ENCODE results near the gene TMTC1.
"Not testable (repeated sequence)": the region's sequence is repeated elsewhere in the genome, so short reads cannot be mapped to it uniquely, and the experiment has no call there.

Gene TMTC1

DNA sequence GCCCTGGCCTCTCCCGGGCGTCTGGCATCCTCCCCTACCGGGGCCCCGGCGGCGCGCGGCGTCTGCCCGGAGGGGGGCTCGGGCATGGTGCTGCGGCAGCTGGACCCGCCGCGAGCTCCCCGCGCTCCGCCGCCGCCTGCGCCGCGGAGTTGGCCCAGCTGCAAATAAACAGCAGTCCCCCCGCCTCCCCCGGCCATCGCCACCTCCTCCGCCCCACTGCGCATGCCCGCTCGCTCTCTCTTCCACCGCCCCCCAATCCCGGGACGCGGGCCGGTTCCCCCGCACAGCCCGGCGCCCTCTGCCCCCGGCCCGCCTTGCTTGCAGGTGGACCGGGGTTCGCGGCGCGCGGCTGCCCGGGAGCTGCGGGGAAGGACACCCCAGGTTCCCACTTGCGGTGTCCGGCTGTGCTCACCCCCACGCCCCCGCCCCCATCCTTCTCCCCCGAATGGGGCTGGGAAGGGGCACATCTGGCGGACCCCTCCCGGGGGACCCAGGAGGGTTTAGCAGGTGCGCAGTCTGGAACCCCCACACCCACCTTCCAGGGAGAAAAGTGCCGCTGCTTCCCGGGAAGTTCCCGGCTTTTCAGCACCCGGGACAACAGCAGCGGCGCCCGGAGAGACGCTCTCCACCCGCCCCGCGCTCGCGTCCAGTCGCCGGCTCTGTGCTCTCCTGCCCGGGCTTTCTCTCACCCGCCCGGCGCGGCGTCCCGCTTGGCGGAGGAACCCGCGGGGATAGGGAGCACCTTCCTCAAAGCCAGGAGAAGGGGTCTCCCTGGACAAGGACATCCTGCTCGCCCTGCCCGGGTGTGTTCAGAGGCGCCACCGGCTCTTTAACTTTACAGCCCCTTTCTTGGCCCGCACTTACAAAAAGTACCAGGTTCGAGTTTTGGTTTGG lies at the start of gene TMTC1:
Gene TMTC1, minus strand, starts transcription at position 170 of the 894 bp plus-strand sequence. CDS start 191 bp downstream, outside the sequence.
- no peak for DNase-seq (ENCODE audit: low read depth)

DNA sequence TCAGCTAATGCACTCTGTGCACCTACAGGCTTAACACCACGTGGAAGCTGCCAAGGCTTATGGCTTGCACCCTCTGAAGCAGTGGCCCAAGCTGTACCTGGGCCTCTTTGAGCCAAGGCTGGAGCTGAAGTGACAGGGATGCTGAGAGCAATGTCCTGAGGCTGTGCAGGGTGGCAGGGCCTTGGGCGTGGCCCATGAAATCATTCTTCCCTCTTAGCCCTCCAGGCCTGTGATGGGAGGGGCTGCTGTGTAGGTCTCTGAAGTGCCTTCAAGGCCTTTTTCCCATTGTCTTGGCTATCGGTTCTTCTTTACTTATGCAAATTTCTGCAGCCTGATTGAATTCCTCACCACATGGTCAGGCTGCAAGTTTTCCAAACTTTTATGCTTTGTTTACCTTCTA lies 47.4 kb upstream of the TMTC1 start:
- DNase-seq (ENCODE audit: low read depth) = no peak

DNA sequence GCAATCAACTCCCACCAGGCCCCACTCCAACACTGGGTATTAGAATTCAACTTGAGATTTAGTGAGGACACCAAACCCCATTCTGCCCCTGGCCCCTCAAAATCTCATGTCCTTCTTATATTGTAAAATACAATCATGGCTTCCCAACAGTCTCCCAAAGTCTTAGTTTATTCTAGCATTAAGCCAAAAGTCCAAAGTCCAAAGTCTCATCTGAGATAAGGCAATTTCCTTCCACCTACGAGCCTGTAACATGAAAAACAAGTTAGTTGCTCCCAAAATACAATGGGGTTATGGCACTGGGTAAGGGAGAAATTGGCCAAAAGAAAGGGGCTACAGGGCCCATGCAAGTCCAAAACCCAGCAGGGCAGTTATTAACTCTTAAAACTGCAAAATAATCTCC lies 46.6 kb upstream of the TMTC1 start:
- no peak for DNase-seq (ENCODE audit: low read depth)

DNA sequence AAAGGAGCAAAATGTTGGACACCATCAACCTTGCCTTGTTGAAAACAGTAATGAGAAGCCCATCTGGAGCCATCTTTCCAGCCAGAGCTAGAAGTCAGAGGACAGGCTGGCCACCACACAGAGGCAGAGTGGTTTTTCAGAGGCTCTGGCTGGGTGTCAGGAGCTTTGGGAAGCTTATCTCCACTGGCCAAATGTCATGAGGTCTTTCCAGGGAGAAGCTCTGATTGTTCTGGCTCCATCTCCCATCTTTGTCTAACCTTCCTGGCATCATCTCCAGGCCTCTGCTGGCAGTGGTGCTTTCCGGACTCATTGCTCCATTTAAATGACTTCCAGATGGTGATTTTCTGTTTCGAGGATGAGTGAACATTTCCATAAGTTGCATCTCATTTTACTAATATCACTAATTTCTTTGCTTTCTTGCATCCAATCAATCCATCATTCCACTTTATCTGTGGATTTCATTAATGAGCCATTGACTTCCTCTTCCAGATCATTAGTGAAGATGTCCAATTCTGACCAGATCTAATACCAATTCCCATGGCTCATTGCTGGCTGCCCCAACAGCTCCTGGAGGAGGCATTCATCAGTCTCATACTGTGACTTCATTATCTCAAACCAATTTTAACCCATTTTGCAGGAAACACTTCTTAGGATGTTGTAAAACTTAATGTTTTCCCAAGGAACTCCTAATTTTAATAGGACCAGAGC lies 35.3 kb upstream of the TMTC1 start:
- no peak for DNase-seq (ENCODE audit: low read depth)

DNA sequence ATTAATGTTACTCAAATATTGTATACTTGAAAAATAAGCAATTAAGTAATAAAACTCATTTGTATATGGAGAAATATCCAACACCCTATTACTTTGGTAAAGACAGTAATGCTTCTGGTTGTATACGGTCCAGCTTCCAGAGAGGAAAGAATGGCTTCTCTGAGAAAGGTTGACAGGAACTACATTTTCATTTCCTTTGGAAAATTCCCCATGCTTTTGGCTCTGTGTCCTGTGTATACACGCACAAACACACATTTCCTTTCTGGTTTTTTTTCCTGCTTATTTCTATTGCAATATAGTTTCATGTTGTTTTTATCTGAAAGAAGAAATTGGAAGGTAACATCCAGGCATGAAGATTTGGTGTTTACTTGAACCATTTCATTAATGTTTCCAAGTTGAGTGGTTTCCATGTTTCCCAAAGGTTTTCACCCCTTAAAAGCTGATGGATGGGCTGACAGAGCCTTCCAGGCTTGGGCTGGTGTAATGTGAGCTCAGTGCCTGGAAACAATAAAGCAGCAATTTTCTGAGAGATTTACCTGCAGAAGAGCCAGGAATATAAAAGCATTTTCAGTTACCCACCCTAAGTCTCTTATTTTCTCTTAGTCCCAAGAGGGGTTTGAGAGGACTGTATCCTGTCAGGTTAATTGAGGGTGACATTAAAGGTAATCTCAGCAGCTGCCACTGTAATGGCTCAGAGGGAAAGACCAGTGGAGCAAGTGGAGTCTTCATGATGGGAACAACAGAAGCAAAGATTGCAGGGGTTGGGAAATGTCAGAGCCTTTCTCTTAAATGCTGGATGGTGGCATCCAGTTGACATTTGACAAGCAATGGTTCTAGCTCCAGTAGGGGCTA lies 33.4 kb upstream of the TMTC1 start:
- no peak for DNase-seq (ENCODE audit: low read depth)

DNA sequence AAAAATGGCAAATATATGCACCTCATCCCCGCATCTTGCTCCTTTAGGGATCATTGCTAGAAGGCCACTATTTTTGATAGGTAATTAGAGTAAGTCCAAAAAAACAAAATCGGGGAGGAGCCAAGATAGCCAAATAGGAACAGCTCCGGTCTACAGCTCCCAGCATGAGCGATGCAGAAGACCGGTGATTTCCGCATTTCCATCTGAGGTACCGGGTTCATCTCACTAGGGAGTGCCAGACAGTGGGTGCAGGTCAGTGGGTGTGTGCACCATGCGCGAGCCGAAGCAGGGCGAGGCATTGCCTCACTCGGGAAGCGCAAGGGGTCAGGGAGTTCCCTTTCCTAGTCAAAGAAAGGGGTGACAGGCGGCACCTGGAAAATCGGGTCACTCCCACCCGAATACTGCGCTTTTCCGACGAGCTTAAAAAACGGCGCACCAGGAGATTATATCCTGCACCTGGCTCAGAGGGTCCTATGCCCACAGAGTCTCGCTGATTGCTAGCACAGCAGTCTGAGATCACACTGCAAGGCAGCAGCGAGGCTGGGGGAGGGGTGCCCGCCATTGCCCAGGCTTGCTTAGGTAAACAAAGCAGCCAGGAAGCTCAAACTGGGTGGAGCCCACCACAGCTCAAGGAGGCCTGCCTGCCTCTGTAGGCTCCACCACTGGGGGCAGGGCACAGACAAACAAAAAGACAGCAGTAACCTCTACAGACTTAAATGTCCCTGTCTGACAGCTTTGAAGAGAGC lies 26.0 kb upstream of the TMTC1 start:
- not testable (repeated sequence) for DNase-seq (ENCODE audit: low read depth)

DNA sequence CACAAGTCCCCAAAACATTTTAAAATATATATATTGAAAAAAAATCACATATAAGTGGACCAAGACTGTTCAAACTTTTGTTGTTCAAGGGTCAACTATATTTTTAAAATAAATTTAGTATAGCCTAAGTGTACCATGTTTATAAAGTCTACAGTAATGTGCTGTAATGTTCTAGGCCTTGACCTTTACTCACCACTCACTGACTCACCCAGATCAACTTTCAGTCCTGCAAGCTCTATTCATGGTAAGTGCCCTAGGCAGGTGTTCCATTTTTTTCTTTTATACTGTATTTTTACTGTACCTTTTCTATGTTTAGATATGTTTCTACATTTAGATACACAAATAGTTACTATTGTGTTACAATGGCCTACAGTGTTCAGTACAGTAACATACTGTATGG lies 23.4 kb upstream of the TMTC1 start:
- DNase-seq (ENCODE audit: low read depth) = no peak

DNA sequence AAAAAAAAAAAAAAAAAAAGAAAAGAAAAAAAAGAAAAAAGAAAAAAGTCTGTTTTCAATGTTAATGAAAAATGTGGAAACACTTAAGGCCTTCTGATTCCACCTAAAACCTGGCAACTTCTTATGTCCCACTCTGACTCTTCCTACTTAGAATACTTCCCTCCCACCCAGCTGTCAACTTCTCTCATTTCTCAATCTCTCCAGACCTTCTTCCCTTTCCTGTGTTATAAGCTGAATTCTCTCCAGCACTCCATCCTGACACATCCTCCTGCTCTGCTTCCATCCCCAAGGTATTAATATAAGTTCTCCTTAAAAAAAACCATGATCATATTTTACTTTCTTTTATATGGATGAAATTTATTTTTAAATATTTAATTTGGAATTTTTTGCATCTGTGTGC lies 20.3 kb upstream of the TMTC1 start:
- DNase-seq (ENCODE audit: low read depth) = no peak

DNA sequence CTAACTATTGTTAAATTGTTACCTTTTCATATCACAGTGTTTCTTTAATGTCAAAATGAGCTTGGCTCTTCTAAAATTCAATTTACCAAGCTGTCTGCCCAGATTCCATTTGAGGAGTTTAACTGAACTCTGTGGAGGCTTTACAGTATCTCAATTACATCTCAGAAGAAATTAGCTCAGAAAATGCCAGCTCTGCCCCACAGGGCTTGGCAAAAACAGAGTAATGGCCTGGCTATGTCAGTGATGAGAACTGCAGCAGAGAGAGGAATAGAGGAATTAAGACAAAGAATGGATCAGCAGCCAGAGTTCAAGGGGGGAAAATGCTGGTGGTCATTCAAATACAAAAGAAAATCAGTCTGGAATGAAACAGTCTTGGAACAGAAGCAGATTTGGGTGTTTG lies 15.8 kb upstream of the TMTC1 start:
- no peak for DNase-seq (ENCODE audit: low read depth)

DNA sequence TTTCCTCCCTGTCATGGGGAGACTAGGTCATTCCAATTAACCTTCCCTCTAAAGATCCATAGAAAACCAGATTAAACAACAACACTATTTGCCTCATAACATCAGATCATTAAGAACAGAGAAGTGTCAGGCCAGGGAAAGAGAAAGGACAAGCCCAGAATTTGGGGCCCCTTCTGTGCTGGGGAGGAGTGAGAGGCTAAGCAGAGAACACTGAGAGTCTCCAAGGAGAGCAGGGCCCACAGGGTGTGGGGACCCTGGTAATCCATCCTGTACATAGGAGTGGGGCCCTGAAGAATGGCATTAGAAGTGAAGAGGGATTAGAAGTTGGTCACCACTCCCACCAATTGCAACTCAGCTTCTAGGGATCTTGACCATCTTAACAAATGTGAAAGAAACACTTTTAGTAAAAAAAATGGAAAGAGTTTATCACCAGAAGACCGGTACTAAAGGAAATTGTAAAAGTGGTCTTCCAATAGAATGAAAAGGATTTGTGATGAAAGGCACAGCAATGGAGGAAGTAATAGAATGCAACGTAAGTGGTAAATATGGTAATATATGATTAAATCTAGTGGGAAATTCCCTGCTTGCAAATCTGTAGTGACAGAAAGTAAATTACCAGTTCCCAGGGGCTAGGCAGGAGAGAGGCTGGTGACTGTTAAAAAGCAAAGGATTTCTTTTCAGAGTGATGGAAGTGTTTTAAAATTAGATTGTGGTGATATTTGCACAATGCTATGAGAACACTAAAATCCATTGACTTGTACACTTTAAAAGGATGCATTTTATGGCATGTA lies 14.0 kb upstream of the TMTC1 start:
- no peak for DNase-seq (ENCODE audit: low read depth)

DNA sequence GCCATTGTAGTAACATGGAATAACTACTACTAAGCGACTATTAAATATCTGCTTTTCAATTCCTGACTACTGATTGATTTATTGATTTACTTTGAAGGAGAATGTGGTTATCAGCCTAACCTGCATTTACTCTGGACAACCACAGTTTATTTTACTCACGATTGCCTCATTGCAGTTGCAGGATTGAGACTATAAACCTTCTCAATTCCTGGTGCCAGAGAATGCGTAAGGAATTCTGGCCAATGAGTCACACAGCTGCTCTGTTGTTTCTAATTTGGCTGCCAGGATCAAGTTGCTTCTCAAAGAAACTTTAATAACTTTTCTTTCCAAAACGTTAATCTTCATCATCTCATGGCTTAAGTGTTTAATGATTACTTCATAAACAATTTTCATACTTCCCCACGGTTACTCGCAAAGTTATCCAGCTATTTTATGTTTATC lies 13.1 kb upstream of the TMTC1 start:
- DNase-seq (ENCODE audit: low read depth) = no peak

DNA sequence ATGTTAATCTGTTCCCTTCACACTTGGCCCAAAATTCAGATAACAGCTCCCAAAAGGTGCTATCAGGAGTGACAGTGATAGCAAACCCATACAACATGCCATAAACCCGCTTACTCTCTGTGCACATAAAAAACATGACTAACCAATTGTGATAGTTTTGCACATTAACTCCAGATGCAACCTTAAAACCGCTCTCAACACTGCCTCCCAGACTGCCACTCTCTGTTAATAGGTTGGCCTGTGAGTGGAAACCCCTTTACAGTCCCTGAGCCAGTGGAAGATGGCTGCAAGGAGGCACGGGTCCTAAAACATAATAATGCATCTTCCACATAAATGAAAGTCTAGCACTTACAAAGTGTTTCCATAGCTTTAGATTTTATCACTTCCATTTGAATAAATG lies 12.0 kb upstream of the TMTC1 start:
- DNase-seq (ENCODE audit: low read depth) = no peak

DNA sequence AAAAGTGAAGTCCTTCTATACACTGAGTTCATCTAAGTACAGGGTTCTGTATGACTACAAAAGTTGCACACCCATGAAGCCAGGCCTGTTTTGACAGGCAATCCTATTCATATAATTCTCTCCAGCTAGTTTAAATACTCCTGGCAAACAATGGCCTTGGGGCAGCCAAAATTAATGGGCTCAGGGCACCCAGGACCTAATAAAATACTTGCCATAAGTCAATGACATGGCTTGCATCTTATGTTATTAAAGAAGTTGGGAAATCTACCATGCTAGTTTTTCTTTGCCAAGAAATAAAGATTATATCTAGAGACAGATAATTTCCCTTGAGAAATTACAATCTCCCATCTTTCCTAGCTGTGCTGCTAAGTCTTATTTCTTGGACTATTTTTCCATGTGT lies 11.1 kb upstream of the TMTC1 start:
- DNase-seq (ENCODE audit: low read depth) = no peak

DNA sequence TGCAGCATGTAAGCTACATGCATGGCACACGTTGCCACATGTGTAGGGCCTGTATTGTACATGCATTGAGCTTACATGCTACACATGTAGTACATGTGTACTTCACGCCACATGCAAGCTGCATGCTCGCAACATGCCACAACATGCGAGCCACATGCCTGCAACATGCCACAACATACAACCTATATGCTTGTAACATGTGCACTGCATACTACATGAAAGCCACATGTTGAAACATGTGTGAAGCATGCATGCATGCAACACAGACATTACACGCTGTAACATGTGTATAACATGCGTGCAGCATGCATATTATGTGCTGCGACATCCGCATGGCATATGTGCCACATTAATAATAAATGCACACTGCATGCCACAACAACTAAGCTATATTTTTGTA lies 9.1 kb upstream of the TMTC1 start:
- no peak for DNase-seq (ENCODE audit: low read depth)

DNA sequence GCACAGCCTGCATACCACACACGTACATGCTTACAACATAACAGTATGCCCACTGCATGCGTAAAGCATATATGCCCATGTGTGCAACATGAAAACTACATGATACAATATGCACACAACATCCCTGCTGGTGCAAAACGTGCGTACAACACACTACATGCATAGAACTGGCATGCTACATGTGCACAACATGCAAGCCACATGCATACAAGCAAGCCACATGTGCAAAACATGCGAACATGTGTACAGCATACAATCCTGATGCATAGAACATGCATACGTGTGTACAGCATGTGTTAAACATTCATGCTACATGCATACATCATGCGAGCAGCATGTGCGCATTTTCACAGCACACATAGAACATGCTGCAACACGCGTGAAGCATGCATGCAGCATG lies 8.4 kb upstream of the TMTC1 start:
- no peak for DNase-seq (ENCODE audit: low read depth)

DNA sequence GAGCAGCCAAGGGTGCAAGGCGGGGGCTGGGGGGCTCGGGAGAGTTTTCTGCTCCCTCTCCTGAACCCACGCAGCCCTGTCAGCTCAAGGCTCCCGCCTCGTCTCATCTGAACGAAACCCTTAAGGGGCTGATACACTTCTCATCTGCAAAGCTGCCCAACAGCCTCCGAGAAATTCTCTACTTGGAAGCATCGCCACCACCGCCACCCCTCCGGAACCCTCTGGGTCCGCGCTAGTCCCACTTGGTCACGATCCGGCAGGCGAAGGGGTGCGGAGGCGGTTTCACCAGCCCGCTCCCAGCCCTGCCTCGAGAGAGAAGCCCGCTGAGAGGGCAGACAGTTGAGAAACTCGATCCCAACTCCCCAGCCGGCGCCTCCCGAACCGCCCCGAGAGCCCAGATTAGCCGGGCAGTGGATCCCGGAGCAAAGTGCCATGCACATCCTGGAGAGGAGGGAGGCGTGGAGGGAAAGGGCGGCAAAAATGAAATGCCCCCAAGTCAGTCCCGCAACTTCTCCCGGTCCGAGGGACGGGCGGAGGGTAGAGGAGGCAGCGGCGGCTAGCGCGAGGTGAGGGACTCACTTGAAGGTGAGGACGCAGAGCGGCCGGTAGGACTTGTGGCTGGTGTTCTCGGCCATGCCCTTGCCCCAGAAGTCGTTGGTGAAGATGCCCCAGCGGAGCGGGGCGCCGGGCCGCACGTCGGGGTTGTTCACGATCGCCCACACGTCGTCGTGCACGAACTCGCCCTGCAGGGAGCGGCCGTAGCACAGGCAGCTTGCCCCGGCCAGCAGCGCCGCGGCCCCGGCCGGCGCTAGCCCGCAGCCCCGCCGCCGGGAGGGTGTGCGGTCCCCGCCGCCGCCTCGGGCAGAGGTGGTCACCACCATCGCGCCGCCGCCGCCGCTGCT lies 620 bp downstream of the TMTC1 start:
- no peak for DNase-seq (ENCODE audit: low read depth)

DNA sequence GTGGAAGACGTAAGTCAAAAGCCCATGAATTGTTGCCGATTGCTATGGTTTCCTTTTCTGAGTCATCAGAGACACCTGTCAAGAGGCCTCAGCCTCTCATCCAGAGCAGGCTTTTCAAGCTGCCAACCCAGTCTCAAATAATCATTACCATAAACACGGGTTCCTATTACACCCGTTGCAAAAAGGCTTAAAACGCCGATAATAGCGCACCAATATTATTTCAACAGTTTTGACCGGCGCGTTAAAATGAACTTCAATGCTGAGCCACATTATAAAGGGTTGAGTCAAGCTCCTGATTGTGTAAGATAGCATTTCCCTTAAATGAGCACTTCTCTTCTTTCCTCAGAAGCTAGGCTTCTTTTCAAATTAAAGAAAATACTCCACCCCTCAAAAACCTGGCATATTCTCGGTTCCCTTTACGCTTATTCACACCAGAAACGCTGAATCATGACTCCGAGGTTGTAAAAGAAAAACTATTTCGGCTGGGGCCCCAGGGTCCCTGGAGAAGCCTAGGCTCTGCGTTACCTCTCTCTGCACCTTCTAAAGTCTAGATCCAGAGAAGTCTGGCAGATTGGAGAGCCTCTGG lies 1.4 kb downstream of the TMTC1 start:
- no peak for DNase-seq (ENCODE audit: low read depth)

DNA sequence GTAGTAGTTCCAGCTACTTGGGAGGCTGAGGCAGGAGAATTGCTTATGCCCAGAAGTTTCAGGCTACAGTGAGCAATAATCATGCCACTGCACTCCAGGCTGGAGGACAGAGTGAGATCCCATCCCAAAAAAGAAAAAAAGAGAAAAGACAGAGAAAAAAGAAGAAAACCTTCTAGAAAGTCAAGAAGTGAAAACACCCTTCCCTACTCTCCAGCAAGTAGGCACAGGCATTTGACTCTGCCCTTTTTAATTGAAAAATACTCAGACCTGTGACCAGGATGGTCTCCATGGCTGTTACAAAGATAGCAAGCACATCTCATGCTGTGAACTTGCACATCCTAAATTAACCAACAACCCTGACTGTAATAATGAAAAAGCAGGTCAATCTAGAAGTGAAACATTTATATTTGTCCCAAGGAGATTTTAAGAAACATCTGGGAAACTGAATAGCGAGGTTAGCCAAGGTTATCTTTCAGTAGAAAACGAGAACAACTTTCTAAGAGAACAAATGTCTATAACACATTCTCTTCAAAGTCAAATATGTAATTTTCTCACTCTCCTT lies 2.0 kb downstream of the TMTC1 start:
- DNase-seq (ENCODE audit: low read depth) = no peak

DNA sequence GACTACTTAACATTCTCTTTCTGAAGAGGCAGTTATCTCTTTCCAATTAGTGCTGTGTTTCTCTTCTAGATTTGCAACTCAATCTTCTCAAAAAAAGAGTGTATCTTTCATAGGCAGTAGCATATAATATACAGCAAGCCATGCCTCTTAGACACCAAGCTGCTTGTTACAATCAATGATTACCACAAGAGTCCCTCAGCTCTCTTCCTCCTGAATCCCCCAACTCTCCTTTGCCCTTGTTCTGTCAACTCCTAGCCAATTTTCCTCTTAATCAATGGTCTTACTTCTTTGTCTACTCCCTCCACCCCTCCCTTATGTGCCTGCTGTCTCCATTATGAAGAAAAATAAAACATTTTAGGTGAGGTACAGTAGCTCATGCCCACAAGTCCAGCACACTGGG lies 2.6 kb downstream of the TMTC1 start:
- DNase-seq (ENCODE audit: low read depth) = no peak

Data from T-helper 22 cell (primary cell).